Fibroblast of lung (primary cell): ENCODE measurements around the gene PSG5. TPM values are rescaled to one million over a fixed set of nuclear protein-coding genes. Genes with fewer than 3 reads are reported as not detected.
A peak's percentile ranks its signal among the peaks of the same experiment; 100 is the strongest.
"Not testable (repeated sequence)": the region's sequence is repeated elsewhere in the genome, so short reads cannot be mapped to it uniquely, and the experiment has no call there.

Experiments used
- DNase-seq, 2 donors: peaks; one replicate each; pipeline versions ENCODE4 v3.0.0 to v3.0.0-alpha.2; 2010; ENCODE audit warnings: low read depth in 2 of 2
- H2AFZ ChIP-seq: 2 replicates; pipeline ENCODE4 v1.5.1; 2012; ENCODE audit warnings: low read length, control low read depth, inconsistent platforms
- H3K27ac ChIP-seq: 2 replicates; pipeline ENCODE4 v1.5.1; 2011; ENCODE audit warnings: low read length, control low read depth; ENCODE audit not compliant: insufficient read depth
- H3K27me3 ChIP-seq: 2 replicates; pipeline ENCODE4 v1.5.1; 2011; ENCODE audit warnings: mild to moderate bottlenecking, low read length; ENCODE audit not compliant: control insufficient read depth, insufficient read depth
- H3K36me3 ChIP-seq: 2 replicates; pipeline ENCODE4 v1.5.1; 2011; ENCODE audit warnings: low read length; ENCODE audit not compliant: control insufficient read depth, insufficient read depth
- H3K4me1 ChIP-seq: 2 replicates; pipeline ENCODE4 v1.5.1; 2011; ENCODE audit warnings: low read length; ENCODE audit not compliant: control insufficient read depth, insufficient read depth; ENCODE audit errors: extremely low read depth
- H3K4me2 ChIP-seq: 2 replicates; pipeline ENCODE4 v1.5.1; 2011; ENCODE audit warnings: low read length, control low read depth; ENCODE audit not compliant: insufficient read depth; ENCODE audit errors: extremely low read depth
- H3K4me3 ChIP-seq, 4 experiments: fragments of 200-600 bp in 1 of 4; sonication (generic) in 1 of 4; replicated peaks in 1 of 4; 2 replicates each; pipeline ENCODE4 v1.5.1; 2011 to 2016; ENCODE audit warnings: low read length in 4 of 4, low read depth in 3 of 4, mild to moderate bottlenecking in 3 of 4, control low read depth in 2 of 4, inconsistent platforms in 1 of 4, mixed read lengths in 1 of 4; ENCODE audit not compliant: insufficient read depth in 1 of 4; ENCODE audit errors: control extremely low read depth in 1 of 4
- H3K79me2 ChIP-seq: 2 replicates; pipeline ENCODE4 v1.5.1; 2012; ENCODE audit warnings: mild to moderate bottlenecking, low read length, inconsistent platforms; ENCODE audit not compliant: control insufficient read depth, insufficient read depth
- H3K9ac ChIP-seq: 2 replicates; pipeline ENCODE4 v1.5.1; 2011; ENCODE audit warnings: mild to moderate bottlenecking, low read length, control low read depth; ENCODE audit not compliant: insufficient read depth
- H3K9me3 ChIP-seq: 2 replicates; pipeline ENCODE4 v1.5.1; 2012; ENCODE audit warnings: low read depth, low read length; ENCODE audit not compliant: control insufficient read depth, insufficient read depth
- H4K20me1 ChIP-seq: 2 replicates; pipeline ENCODE4 v1.5.1; 2011; ENCODE audit warnings: low read length; ENCODE audit not compliant: control insufficient read depth, insufficient read depth; ENCODE audit errors: extremely low read depth
- EZH2 ChIP-seq: IDR thresholded peaks from 2 replicates; pipeline ENCODE4 v1.5.1; 2012; ENCODE audit warnings: low read length, control low read depth, mild to moderate bottlenecking; ENCODE audit errors: missing control alignments
- polyA plus RNA-seq, 2 donors: library from polyadenylated mRNA; depleted of rRNA in 1 of 2; stranded (reverse) in 1 of 2; unstranded in 1 of 2; fragments of >200 nt; gene quantifications; 2 replicates each; pipeline ENCODE4 v1.2.1, GENCODE V29; 2011 to 2012; ENCODE audit warnings: missing spikeins in 1 of 2
- total RNA-seq: library from RNA; depleted of rRNA; stranded (reverse); fragments of >200 nt; gene quantifications from 2 replicates; pipeline ENCODE4 v1.2.1, GENCODE V29; 2014
- TF ChIP-seq, protein P1 (sequence below), 2 donors: IDR thresholded peaks in 1 of 2; conservative IDR thresholded peaks in 1 of 2; 1 replicate in 1 of 2; 2 replicates in 1 of 2; pipeline ENCODE4 v1.5.1; 2011 to 2012; ENCODE audit warnings: low read length in 2 of 2, control low read depth in 1 of 2, inconsistent platforms in 1 of 2, low read depth in 1 of 2, mild to moderate bottlenecking in 1 of 2

The PSG5 gene
- total and polyA plus RNA-seq, 2 donors (not counting 1 experiment from before 2014, with no cell fraction given) = 14.2 to 229 TPM

DNA sequence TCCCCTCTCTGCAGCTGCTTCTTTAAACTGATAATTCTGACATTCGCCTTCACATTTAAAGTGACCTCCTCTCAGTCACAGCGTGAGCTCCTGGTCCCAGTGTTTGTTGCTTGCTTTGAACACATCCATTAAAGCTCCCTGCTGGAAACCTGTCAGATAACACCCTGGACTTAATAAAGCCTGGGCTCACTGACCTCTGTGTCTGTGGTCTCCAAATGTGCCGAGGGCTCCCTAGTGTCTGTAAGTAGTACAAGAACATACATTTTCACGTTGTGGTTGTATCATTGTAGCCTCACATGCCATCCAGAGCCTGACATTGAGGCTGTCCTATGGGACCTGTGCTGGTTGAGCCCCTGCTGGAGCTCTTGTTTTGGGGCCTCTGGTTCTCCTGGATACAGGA is 21.7 kb upstream of the PSG5 start:
- Histone ChIP-seq H3K27ac (no peak overlapping the region), H3K4me3 (no peak overlapping the region), H3K27me3 (no peaks in the 10 kb centered on the region), H3K9me3 (no peaks in the 10 kb centered on the region), H3K79me2 (peaks cover 10% of the 10 kb centered on the region), H3K9ac (no peak overlapping the region), H3K4me2 (no peak overlapping the region), H3K36me3 (peaks cover 4% of the 10 kb centered on the region), H2AFZ (no peak overlapping the region), H4K20me1 (no peaks in the 10 kb centered on the region), H3K4me1 (peaks cover 8% of the 10 kb centered on the region)
- TF ChIP-seq, protein P1, sequence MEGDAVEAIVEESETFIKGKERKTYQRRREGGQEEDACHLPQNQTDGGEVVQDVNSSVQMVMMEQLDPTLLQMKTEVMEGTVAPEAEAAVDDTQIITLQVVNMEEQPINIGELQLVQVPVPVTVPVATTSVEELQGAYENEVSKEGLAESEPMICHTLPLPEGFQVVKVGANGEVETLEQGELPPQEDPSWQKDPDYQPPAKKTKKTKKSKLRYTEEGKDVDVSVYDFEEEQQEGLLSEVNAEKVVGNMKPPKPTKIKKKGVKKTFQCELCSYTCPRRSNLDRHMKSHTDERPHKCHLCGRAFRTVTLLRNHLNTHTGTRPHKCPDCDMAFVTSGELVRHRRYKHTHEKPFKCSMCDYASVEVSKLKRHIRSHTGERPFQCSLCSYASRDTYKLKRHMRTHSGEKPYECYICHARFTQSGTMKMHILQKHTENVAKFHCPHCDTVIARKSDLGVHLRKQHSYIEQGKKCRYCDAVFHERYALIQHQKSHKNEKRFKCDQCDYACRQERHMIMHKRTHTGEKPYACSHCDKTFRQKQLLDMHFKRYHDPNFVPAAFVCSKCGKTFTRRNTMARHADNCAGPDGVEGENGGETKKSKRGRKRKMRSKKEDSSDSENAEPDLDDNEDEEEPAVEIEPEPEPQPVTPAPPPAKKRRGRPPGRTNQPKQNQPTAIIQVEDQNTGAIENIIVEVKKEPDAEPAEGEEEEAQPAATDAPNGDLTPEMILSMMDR (conservative IDR thresholded peaks at IDR 0.05 in 1 of 2, IDR thresholded peaks at IDR 0.05 in 1 of 2; ENCODE audit: low read depth in 1 of 2, low read length in 2 of 2) = no peak
- no peak for TF ChIP-seq EZH2
- no peak for DNase-seq

DNA sequence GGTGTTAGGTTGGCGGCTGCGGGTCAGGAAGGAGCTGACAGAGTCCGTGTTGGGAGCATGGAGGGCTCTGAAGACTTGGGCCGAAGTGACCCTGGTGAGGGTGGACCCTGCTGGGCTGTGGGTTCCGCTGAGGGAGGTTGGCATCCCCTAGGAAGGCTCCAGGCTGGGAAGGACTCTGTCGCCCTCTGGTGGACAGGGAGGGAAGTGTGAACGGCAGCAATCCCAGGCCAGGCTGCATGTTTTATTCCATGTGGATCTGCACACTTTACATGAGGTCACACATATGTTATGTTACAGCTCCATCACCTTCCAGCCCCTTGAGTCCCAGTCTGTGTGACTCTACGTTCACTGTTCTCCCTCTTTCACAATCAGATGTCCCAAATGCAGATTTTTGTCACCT is 20.8 kb upstream of the PSG5 start:
- DNase-seq, H3K9ac ChIP-seq, H3K9me3 ChIP-seq, H4K20me1 ChIP-seq, H3K36me3 ChIP-seq, H3K4me3 ChIP-seq, H3K79me2 ChIP-seq, H3K4me2 ChIP-seq, H3K27me3 ChIP-seq, H2AFZ ChIP-seq, H3K27ac ChIP-seq: not testable (repeated sequence)
- peaks cover 12% of the 10 kb centered on the region for H3K4me1 ChIP-seq
- TF ChIP-seq, protein P1 (conservative IDR thresholded peaks at IDR 0.05 in 1 of 2, IDR thresholded peaks at IDR 0.05 in 1 of 2; ENCODE audit: low read depth in 1 of 2, low read length in 2 of 2) = peak; percentile 10 to 45

DNA sequence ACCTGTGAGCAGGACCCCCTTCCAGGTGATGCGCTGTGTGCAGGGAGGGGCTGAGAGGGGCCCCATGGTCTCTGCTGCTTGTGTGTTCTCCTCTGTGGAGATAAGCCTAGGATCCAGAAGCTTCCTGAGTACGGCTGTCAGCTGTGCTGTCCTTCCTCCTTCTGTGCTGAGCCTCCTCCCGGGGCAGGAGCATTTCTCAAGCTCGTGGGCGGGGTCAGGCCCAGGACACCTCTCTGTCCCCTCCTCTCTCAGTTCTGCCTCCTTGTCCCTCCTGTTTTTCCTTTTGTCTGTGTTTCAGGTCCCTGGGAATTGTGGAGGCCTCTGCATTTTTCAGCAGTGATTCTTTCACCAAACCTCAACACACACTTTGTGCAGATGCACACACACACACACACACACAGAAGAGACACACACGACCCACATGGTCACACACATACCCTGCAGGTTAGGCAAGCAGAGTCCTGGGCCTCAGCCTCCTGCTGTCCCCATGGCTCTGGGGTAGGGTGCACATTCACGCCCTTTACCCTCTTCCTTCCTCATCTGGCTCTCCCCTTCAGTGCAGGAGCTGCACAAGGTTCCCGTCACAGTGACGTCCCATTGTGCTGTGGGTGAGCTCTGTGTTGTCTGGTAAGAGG is 19.3 kb upstream of the PSG5 start, which contains the start of gene PSG4:
PSG4 (minus strand) TSS at position 168 of the 635 bp plus-strand sequence; CDS start at position 66, 102 bp downstream.
- Histone ChIP-seq H3K4me1 (peaks cover 20% of the 10 kb centered on the region), H3K4me3 (peak within 1 kb of the TSS in 3 of 4 experiments; percentile 38 to 54 (median 46)), H3K27ac (peak within 1 kb of the TSS; percentile 68), H3K4me2 (peak within 1 kb of the TSS; percentile 78), H3K9ac (peak within 1 kb of the TSS; percentile 23)
- not testable (repeated sequence) for H3K27me3 ChIP-seq, DNase-seq, H3K9me3 ChIP-seq, H2AFZ ChIP-seq, H4K20me1 ChIP-seq, H3K36me3 ChIP-seq, H3K79me2 ChIP-seq

DNA sequence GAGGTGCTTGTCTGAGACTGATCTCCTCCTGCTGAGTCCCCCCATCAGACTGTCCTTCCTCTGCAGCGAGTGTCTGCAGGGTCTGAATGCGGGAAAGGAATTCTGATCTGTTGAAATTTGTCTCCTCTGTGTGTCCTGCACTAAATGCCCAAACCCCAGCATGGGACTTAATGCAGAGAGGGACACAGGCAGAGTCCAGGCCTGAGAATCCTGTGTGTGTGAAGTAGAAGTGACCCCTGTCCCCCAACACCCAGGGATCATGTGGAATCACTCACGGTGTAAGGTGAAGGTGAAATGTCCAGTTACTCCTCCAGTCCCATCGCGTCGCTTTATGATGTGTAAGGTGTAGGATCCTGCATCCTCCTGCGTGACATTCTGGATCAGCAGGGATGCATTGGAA is 17.3 kb upstream of the PSG5 start:
- DNase-seq, H3K79me2 ChIP-seq, H4K20me1 ChIP-seq, H2AFZ ChIP-seq, H3K9ac ChIP-seq, H3K9me3 ChIP-seq, H3K27me3 ChIP-seq, H3K36me3 ChIP-seq: not testable (repeated sequence)
- H3K4me3 ChIP-seq = peak overlapping the region in 2 of 4 experiments; percentile 21 to 54
- peak overlapping the region; percentile 68 for H3K27ac ChIP-seq
- H3K4me2 ChIP-seq = peak overlapping the region; percentile 78
- H3K4me1 ChIP-seq = peaks cover 20% of the 10 kb centered on the region

DNA sequence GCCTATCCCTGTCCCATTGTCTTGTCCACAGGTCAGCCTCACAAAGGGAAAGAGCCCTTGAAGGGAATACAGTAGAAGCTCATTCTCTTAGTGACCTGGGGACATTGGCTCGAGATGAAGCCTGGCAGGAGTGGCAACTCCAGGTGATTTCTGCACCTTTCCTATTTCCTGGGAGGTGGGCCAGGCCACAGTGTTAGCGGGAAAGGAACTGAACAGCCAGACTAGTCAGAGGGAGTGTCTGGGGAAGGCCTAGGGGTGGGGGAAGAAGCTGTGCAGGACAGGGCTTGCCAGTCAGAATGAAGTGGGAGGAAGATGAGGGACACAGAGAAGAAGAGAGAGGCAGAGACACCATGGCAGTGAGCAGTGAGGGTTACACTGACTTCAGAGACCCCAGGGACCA is 15.6 kb upstream of the PSG5 start:
- DNase-seq, H3K9me3 ChIP-seq, H3K79me2 ChIP-seq, H3K4me3 ChIP-seq, H3K4me2 ChIP-seq, H2AFZ ChIP-seq, H4K20me1 ChIP-seq, H3K9ac ChIP-seq, H3K27me3 ChIP-seq, H3K36me3 ChIP-seq: not testable (repeated sequence)
- Histone ChIP-seq H3K27ac (peak overlapping the region; percentile 84), H3K4me1 (peaks cover 20% of the 10 kb centered on the region)
